Measurements from ENCODE around the gene MCC.

DNA sequence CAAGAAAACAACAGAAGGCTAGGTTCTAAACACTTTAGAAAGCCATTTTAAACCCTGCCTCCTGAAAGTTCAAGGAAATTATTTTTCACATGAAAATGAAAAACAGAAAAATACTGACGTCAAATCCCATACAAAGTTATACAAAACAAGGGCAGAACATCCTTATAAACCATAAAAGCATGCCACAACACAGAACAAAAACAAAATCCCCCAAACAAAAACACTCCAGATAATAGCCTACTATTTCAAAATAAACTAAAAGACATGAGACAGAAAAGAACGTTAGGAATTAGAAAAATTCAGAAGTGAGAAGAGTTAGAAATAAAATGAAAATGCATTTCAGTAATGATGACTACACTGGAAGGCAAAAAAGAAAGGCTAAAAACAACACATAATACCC is 338.0 kb downstream of the MCC start:
- TF ChIP-seq EZH2phosphoT487 (IDR thresholded peaks at IDR 0.05; ENCODE audit: insufficient read depth, low read depth) (no peak), EZH2 (IDR thresholded peaks at IDR 0.05; ENCODE audit: insufficient read depth, poor library complexity, severe bottlenecking) (no peak)
